ENCODE measurements around the gene MIOX. TPM values are rescaled to one million over a fixed set of nuclear protein-coding genes. Genes with fewer than 3 reads are reported as not detected.

The MIOX gene
- total RNA-seq, 4 donors from 2014 or later: 2.1 to 11.3 (median 4.7) TPM

- H3K36me3 ChIP-seq: peaks cover 81 to 85% of the 10 kb centered on the region in 2 donors
- peaks cover 0 to 4% of the 10 kb centered on the region in 2 donors for H3K4me1 ChIP-seq
- intact Hi-C loops (cut with DNase I): no loop called here
- H3K27ac ChIP-seq: no peak overlapping the region
- WGBS, 2 donors: 91 to 97% methylated on average over 16 to 18 of the region's 24 CpGs
- H3K9me3 ChIP-seq: no peaks in the 10 kb centered on the region
- H3K4me3 ChIP-seq (replicated peaks in 1 of 3): no peak overlapping the region
- no peaks in the 10 kb centered on the region for H3K27me3 ChIP-seq
- DNase-seq: no peak
- TF ChIP-seq POLR2A (IDR thresholded peaks at IDR 0.05): no peak
- TF ChIP-seq, protein P1, sequence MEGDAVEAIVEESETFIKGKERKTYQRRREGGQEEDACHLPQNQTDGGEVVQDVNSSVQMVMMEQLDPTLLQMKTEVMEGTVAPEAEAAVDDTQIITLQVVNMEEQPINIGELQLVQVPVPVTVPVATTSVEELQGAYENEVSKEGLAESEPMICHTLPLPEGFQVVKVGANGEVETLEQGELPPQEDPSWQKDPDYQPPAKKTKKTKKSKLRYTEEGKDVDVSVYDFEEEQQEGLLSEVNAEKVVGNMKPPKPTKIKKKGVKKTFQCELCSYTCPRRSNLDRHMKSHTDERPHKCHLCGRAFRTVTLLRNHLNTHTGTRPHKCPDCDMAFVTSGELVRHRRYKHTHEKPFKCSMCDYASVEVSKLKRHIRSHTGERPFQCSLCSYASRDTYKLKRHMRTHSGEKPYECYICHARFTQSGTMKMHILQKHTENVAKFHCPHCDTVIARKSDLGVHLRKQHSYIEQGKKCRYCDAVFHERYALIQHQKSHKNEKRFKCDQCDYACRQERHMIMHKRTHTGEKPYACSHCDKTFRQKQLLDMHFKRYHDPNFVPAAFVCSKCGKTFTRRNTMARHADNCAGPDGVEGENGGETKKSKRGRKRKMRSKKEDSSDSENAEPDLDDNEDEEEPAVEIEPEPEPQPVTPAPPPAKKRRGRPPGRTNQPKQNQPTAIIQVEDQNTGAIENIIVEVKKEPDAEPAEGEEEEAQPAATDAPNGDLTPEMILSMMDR (IDR thresholded peaks at IDR 0.05): no peak
Observed at GRCh38 chr22:50464451-50464850, 22.2 kb upstream of the MIOX start.

DNA sequence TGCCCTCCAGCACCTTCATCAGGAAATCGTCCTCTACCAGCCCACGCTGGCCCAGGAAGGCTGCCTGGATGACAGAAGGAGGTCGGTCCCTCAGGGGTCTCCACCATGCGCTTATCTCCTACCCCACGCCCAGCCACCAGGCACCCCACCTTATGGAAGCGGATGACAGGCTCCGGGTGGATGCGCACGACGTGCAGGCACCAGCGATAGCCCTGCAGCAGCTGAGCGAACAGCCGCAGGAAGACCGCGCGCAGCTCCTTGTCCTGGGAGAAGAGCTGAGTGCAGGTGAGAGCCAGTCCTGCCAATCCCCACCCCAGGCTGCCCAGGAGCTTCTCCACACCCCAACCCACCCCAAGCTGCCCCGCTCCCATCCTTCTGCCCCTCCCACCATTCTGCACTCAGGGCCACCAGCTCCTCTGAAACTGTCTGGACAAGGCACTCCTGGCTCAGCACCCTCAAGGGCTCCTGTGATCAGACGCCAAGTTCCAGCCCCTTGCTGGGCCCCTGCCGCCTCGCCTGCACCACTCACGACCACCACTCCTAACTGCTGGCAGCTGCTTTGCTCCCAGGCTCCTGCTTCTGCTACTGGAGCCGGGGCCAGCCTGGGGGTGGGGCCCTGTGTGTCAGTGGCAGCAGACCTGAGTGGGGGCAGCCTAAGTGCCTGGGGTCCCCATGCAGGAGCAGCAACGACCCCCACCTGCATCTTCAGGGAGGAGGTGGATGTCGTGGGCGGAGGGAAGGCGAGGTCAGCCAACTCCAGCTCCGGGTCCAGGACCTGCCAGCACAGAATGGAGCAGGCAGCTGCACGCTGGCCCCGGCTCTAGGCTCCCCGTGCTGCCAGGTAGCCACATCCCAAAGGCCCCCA lies 21.4 kb upstream of the MIOX start:
- no peaks in the 10 kb centered on the region for H3K9me3 ChIP-seq
- intact Hi-C loops (cut with DNase I): no loop called here
- H3K27ac ChIP-seq: no peak overlapping the region
- no peak overlapping the region for H3K4me3 ChIP-seq (replicated peaks in 1 of 3)
- peaks cover 72 to 76% of the 10 kb centered on the region in 2 donors for H3K36me3 ChIP-seq
- DNase-seq: no peak
- 90 to 91% methylated on average over 22 to 25 of the region's 30 CpGs for WGBS, 2 donors
- no peaks in the 10 kb centered on the region for H3K27me3 ChIP-seq
- peaks cover 5 to 12% of the 10 kb centered on the region in 2 donors for H3K4me1 ChIP-seq
- no peak for TF ChIP-seq POLR2A (IDR thresholded peaks at IDR 0.05)
- TF ChIP-seq, protein P1 (IDR thresholded peaks at IDR 0.05): no peak

- H3K4me1 ChIP-seq: peaks cover 25 to 33% of the 10 kb centered on the region in 2 donors
- intact Hi-C loops (cut with DNase I): no loop called here
- no peaks in the 10 kb centered on the region for H3K9me3 ChIP-seq
- DNase-seq: no peak
- H3K27ac ChIP-seq: no peak overlapping the region
- no peak overlapping the region for H3K4me3 ChIP-seq (replicated peaks in 1 of 3)
- no peaks in the 10 kb centered on the region for H3K27me3 ChIP-seq
- H3K36me3 ChIP-seq: peaks cover 52 to 56% of the 10 kb centered on the region in 2 donors
- 81 to 94% methylated on average over 13 to 19 of the region's 24 CpGs for WGBS, 2 donors
- TF ChIP-seq, protein P1 (IDR thresholded peaks at IDR 0.05): no peak
- TF ChIP-seq POLR2A (IDR thresholded peaks at IDR 0.05): no peak
Observed at GRCh38 chr22:50467341-50467740, 19.3 kb upstream of the MIOX start.

- peaks cover 31 to 38% of the 10 kb centered on the region in 2 donors for H3K4me1 ChIP-seq
- TF ChIP-seq, protein P1 (IDR thresholded peaks at IDR 0.05): no peak
- TF ChIP-seq POLR2A (IDR thresholded peaks at IDR 0.05): no peak
- H3K4me3 ChIP-seq (replicated peaks in 1 of 3): no peak overlapping the region
- no peaks in the 10 kb centered on the region for H3K9me3 ChIP-seq
- intact Hi-C loops (cut with DNase I): no loop called here
- H3K27ac ChIP-seq: no peak overlapping the region
- H3K36me3 ChIP-seq: peaks cover 46 to 50% of the 10 kb centered on the region in 2 donors
- 85 to 94% methylated on average over 11 to 21 of the region's 22 CpGs for WGBS, 2 donors
- H3K27me3 ChIP-seq: no peaks in the 10 kb centered on the region
- DNase-seq: no peak
Observed at GRCh38 chr22:50467773-50468440, 18.8 kb upstream of the MIOX start.

GRCh38 chr22:50468626-50469025 lies 18.0 kb upstream of the MIOX start:
- peaks cover 38 to 45% of the 10 kb centered on the region in 2 donors for H3K4me1 ChIP-seq
- H3K4me3 ChIP-seq (replicated peaks in 1 of 3): no peak overlapping the region
- TF ChIP-seq POLR2A (IDR thresholded peaks at IDR 0.05): no peak
- TF ChIP-seq, protein P1 (IDR thresholded peaks at IDR 0.05): no peak
- DNase-seq: no peak
- H3K9me3 ChIP-seq: no peaks in the 10 kb centered on the region
- H3K27me3 ChIP-seq: no peaks in the 10 kb centered on the region
- 77 to 89% methylated on average over 5 to 6 of the region's 8 CpGs for WGBS, 2 donors
- H3K36me3 ChIP-seq: peaks cover 39 to 43% of the 10 kb centered on the region in 2 donors
- intact Hi-C loops (cut with DNase I): no loop called here
- H3K27ac ChIP-seq: no peak overlapping the region
